ENCODE measurements around the gene MMP23B.
"Not testable (repeated sequence)": the region's sequence is repeated elsewhere in the genome, so short reads cannot be mapped to it uniquely, and the experiment has no call there.

The MMP23B gene

GRCh38 chr1:1631782-1632420 lies at the start of gene MMP23B:
Gene MMP23B (plus strand): TSS chr1:1632173. CDS start chr1:1632219, 46 bp downstream.
- no peak for DNase-seq

DNA sequence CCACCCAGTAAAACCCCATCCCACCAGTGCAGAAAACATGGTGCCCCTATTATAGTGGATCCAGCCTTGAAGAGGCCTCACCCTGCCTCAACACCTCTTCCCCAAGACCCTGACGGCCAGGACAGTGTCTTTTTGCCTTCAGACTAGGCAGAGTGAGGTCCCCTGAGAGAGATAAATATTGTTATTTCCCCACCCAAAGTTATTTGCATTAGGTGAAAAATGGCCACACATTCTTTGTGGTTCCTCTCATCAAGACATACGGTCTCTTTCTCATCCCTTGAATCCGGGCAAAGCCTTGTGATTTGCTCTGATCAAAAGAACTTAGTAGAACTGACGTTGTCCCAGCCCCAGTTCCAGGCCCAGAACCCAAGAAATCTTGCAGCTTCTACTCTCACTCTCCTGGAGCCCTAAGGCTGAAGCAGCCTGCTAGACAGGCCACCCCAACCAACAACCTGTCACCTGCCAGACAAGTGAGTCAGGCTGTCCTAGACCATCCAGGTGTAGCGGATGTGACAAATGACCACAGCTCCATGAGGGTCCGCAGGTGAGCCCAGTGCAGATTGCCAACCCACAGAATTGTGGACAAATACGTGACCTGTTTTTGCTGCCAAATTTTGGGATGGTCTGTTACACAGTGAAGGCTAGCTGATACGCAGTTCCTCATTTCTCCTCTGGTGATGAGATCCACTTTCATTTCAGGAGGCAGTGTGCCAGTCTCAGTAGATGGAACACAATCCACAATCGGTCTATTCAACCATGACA lies 49.2 kb upstream of the MMP23B start:
- no peak for DNase-seq

- no peak for DNase-seq
Measured at GRCh38 chr1:1583347-1584010, 48.5 kb upstream of the MMP23B start.

- DNase-seq = no peak
Measured at GRCh38 chr1:1591452-1591851, 40.5 kb upstream of the MMP23B start.

DNA sequence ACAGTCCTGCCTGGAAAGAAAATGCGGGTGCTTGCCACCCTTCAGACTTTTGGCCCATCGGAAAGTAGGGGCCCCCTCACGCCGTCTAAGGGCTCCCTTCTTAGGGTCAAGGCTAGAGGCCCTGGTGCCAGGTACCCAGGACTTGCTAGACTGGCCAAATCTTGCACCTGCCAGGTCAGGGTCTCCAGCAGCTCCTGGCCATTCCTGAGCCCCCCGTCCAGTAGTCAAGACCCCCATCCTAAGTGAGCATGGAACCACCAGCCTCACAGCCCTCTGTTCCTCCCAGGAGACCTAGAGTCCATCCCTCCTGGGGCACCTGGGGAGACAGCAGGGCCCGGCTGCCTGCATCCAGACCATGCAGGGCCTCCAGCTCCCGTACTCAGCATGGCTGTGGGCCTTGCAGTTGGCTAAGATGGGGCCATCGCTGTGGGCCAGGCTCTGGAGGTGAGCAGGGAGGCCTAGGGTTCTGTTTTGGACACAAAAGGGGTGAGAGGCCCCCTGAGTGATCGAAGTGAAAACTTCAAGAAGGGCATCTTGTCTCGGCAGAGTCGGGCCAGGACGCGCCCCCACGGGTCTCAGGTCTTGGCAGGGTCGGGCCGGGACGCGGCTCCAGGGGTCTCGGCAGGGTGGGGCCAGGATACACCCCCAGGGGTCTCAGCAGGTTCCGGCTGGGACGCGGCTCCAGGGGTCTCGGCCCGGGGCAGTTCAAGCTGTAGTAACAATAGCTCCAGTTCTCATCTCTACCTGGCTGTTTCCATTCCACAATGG lies 38.0 kb upstream of the MMP23B start:
- DNase-seq = no peak

DNA sequence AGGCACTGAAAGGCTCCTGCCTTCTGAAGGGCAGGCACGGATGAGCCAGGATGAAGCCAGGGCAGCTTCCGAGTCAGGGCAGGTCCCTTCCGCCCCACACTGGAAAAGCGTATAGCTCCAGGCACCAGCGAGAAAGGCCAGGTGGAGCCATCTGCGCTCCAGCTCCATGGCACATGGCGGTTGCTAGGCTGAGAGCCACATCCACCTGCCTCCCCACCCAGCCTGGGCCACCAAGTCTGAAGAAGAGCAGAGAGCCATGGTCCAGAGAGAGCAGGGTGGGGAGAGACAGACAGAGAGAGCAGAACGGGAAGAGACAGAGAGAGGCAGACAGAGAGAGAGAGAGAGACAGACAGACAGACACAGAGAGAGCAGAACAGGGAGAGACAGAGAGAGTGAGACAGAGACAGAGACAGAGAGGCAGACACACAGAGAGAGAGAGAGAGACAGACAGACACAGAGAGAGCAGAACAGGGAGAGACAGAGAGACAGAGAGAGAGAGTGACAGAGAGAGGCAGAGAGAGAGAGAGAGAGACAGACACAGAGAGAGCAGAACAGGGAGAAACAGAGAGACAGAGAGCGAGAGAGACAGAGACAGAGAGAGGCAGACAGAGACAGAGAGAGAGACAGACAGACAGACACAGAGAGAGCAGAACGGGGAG lies 37.2 kb upstream of the MMP23B start:
- no peak for DNase-seq

DNA sequence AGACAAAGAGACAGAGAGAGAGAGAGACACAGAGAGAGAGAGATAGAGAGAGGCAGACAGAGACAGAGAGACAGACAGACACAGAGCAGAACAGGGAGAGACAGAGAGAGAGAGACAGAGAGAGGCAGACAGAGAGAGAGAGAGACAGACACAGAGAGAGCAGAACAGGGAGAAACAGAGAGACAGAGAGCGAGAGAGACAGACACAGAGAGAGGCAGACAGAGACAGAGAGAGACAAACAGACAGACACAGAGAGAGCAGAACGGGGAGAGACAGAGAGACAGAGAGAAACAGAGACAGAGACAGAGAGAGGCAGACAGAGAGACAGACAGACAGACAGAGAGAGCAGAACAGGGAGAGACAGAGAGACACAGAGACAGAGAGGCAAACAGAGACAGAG lies 36.6 kb upstream of the MMP23B start:
- not testable (repeated sequence) for DNase-seq

GRCh38 chr1:1596493-1597274 lies 35.3 kb upstream of the MMP23B start:
- no peak for DNase-seq

GRCh38 chr1:1597275-1597930 lies 34.6 kb upstream of the MMP23B start:
- DNase-seq = no peak

- DNase-seq = no peak
Measured at GRCh38 chr1:1598051-1598719, 33.8 kb upstream of the MMP23B start.

DNA sequence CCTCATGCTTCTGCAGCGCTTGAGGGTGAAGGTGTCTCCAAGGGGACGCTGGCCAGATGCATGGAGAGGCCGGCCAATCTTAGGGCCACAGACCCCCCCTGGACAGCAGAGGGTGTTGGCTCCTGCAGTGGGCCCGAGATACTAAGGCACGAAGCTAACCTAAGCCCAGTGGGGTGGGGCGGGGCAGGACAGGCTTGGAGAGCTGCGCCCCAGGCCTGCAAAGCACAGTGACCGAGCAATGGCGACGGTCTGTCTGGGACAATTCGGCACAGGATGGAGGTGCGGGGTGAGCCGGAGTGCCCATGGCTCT lies 33.3 kb upstream of the MMP23B start:
- DNase-seq = no peak

DNA sequence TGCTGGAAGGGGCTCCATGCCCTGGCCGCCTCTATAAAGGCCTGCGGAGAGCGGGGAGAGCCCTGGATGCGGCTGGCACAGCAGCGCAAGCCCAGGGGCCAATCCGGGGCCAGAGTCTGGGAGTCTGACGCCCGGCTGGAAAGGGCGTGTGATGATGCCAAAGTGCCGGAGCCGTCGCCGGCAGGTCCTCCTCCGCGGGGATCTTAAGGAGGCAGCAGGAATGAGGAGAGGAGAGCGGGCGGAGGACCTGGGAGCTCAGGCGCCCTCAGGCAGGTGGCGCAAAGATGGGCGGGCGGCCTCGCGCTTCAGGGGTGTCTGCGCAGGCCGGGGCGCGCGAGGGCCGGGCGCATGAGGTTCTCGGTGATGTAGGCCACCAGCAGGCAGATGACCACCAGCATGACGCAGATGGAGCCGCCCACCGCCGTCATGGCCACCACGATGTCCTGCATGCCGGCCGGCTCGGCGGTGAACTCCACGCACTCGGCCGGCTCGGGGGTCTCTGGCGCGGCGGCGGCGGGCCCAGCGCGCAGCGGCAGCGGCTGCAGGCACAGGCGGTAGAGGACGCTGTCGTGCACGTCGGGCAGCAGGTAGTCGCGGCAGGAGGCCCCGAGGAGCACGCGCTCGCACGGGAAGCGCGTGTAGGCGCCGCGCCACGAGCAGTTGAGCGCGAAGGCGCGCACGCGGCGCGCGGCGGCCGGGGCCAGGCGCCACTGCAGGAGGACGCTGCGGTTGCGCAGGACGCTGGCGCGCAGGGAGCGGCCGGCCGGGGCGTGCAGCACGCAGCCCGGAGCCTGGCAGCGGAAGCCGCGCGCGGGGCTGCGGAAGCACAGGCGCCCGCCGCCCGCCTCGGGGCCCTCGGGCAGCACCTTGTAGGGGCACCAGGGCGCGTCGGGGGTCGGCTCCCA lies 32.7 kb upstream of the MMP23B start:
- DNase-seq = peak; percentile 20 to 38

GRCh38 chr1:1599935-1600860 lies 31.8 kb upstream of the MMP23B start, which contains the start of gene FNDC10:
Gene FNDC10 (minus strand): TSS chr1:1600135. CDS start chr1:1600015, 120 bp downstream.
- DNase-seq = no peak

DNA sequence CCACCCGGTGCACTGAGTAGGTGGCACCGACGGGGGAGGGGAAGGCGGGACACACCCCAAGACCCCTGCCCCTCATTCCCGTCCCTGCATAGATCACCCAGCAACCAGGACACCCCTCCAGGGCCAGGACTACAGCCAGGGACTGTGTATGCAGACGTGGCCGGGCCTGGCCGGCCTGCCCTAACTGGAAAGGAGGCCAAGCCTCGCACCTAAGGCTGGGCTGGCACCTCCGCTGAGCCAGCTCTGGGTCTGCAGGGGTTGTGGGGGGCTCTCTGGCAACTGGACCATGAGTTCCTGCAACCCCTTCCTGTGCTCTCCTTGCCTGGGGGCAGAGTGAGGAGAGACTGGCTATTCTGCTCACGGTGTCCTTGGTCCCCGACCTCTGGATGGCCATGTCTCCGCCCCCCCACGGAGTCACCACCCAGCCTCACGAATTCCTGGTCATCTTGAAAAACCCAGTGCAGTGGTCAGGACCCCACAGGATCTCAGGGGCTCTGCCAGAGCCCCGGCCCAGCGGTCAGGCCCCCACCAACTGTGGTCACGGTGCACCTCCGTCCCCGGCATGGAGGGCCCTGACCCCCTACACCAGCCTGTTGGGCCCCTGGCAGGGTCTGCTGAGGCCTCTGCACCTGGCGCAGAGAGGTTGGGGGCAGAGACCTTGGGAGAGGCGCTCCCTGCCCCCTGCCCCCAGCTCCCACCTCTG lies 31.0 kb upstream of the MMP23B start:
- DNase-seq = no peak

DNA sequence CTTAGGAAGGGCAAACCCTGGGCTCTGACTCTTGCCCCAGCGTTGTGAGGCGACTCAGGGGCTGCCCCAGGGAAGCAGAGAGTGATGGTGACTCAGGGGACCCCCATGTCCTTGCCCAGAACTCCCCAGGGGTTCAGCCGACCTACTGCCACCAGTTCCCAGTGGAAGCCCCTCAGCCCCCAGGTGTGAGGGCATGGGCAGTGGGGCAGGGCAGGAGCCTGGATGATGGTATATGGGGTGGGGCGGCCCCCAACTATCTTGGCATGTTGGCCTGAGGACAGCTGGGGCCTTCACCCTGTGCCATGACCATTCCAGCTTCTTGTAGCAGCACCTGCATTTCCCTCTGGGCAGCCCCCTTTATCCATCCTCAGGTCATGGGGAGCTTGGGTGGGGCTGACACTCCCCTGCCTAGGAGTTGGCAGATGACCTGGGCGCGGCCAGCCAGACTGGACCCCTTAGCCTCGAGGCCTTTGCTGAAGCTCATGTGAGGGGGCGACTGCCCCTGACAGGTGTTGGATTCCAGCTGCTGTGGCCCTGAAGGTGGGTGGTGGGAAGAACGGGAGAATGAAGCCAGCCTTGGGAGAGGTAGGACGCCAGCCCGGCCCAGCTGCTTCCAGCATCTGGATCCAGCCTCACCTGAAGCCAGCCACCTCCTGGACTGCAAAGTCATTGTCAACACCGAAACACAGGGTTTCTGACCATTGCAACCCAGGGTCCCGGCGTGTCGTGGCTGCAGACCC lies 30.2 kb upstream of the MMP23B start:
- DNase-seq = no peak

DNA sequence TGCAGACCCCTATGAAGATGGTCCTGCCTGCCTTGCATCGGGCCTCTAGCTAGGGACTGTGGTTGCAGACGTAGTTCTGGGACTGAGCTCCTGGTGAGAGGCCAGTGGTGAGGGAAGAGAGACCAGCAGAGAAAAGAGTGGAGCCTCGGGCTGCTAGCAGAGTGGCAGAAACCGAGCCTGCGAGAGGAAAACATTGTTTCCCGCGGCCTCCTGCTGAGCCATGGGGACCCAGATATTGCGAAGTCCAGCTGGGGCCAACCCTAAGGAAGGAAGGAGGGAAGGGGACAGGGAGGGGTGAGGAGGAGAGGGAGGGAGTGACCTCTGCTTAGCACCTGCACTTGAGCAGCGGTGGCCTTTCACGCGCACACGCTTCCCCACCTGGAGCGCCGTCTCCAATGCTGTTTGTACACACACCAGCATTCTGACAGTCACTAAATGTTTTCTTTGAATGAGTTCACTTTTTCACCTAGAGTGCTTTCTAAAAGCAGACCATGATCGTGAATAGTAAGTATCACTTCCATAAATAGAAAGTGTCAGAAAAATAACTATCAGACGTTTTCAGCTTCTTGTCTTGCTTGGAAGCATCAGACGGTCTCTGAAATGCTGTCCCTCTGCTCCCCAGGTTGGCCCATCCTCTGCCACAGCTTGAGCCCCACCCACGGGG lies 29.5 kb upstream of the MMP23B start:
- no peak for DNase-seq

Measured in CD4-positive, alpha-beta T cell treated with Interferon alpha-2 for 1 hour (primary cell).